Neural progenitor cell (in vitro differentiated cells): ENCODE measurements around the gene LAMP1.

Experiments
- CTCF ChIP-seq: fragments of 200-600 bp; sonication (generic); IDR thresholded peaks from 2 replicates; pipeline ENCODE4 v1.5.1; 2017; ENCODE audit warnings: antibody characterized with exemption, mild to moderate bottlenecking
- EZH2 ChIP-seq: fragments of 200-600 bp; sonication (generic); IDR thresholded peaks from 2 replicates; pipeline ENCODE4 v1.6.1; 2017; ENCODE audit warnings: antibody characterized with exemption, mild to moderate bottlenecking, moderate library complexity

- no peak for TF ChIP-seq CTCF
- no peak for TF ChIP-seq EZH2
These were observed 30.3 kb downstream of the LAMP1 start for GRCh38 chr13:113327391-113327765.
